Mesothelial cell of epicardium (in vitro differentiated cells): ENCODE measurements around the gene ERP29. TPM values are rescaled to one million over a fixed set of nuclear protein-coding genes. Genes with fewer than 3 reads are reported as not detected.

ENCODE experiments used
- DNase-seq, 2 experiments: peaks; one replicate each; pipeline ENCODE4 v3.0.0; 2021; ENCODE audit warnings: low spot score in 2 of 2; ENCODE audit not compliant: unreplicated experiment in 2 of 2
- H3K27ac Mint-ChIP-seq: 2 replicates; pipeline ENCODE4 v1.8.0; 2021; ENCODE audit warnings: mixed read lengths
- H3K27me3 Mint-ChIP-seq: 2 replicates; pipeline ENCODE4 v1.8.0; 2021; ENCODE audit warnings: low read depth, mixed read lengths
- H3K36me3 Mint-ChIP-seq: 2 replicates; pipeline ENCODE4 v1.8.0; 2021; ENCODE audit warnings: mixed read lengths
- H3K4me1 Mint-ChIP-seq: 2 replicates; pipeline ENCODE4 v1.8.0; 2021; ENCODE audit warnings: mixed read lengths
- H3K4me3 Mint-ChIP-seq: 2 replicates; pipeline ENCODE4 v1.8.0; 2021; ENCODE audit warnings: mild to moderate bottlenecking, moderate library complexity, mixed read lengths
- H3K9me3 Mint-ChIP-seq: 2 replicates; pipeline ENCODE4 v1.8.0; 2021; ENCODE audit warnings: mixed read lengths
- CTCF ChIP-seq: fragments of 200-600 bp; sonication (generic); IDR thresholded peaks from one replicate; pipeline ENCODE4 v1.5.0; 2021; ENCODE audit warnings: antibody characterized with exemption; ENCODE audit not compliant: unreplicated experiment
- total RNA-seq: library from RNA; stranded (reverse); gene quantifications from 3 replicates; pipeline ENCODE4 v1.2.1, GENCODE V29; 2021

The ERP29 gene
- total RNA-seq, 1 donor from 2014 or later = 97.5 TPM

DNA sequence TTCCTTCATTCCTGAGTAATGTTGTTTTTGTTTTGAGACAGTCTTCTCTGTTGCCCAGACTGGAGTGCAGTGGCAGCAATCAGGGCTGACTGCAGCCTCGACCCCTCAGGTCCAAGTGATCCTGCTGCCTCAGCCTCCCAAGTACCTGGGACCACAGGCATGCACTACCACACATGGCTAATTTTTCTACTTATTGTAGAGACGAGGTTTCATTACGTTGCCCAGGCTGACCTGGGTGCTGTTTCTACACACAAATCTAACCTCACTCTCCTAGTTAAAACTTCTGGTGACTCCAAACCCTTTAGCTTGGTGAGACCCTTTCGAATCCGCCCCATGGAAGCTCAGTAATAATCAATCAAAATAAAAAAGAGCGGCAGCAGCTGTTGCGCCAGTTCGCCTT, 1.5 kb upstream of the ERP29 start:
- Mint-ChIP-seq H3K27ac (peak overlapping the region; percentile 99), H3K27me3 (no peaks in the 10 kb centered on the region), H3K9me3 (peaks cover 6% of the 10 kb centered on the region), H3K4me3 (peak overlapping the region; percentile 86), H3K36me3 (peaks cover 10% of the 10 kb centered on the region), H3K4me1 (peaks cover 36% of the 10 kb centered on the region)
- no peak for TF ChIP-seq CTCF
- no peak for DNase-seq

DNA sequence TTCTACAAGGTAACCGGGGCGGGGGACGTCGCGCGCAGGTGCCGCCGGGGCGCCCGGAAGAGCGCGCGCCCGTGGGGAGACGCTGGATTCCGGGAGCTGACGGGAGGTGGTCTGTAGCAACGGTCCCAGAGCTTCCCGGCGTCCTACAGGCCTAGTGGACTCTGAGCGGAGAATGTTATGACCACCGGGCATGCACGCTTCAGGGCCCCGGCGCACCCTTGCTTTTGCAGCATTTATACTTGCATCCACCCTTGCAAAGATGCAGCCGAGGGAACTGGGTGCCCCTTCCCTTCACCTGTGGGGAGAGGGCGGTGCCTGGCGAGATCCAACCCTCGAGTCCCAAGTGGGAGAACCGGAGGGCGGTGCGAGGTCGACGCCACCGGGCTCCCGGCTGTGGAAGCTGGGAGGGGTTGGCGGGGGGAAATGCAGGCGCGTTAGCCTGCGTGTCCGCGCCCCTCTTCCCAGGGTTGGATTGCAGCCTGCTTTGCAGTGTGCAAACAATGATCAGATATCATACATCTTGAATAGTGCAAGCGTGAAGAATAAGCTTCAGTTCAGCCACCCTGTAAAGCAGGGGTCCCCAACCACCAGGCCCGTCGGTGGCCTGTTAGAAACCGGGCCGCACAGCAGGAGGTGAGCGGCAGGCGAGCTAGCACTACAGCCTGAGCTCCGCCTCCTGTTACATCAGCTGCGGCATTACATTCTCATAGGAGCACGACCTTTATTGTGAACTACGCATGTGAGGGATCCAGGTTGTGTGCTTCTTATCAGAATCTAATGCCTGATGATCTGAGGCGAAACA, 576 bp downstream of the ERP29 start:
- peak overlapping the region; percentile 86 for H3K4me3 Mint-ChIP-seq
- peak; percentile 37 for TF ChIP-seq CTCF
- peaks cover 35% of the 10 kb centered on the region for H3K4me1 Mint-ChIP-seq
- H3K27ac Mint-ChIP-seq = peak overlapping the region; percentile 94
- H3K9me3 Mint-ChIP-seq = peaks cover 6% of the 10 kb centered on the region
- DNase-seq = peak; percentile 27 to 55
- H3K36me3 Mint-ChIP-seq = peaks cover 12% of the 10 kb centered on the region
- H3K27me3 Mint-ChIP-seq = no peaks in the 10 kb centered on the region

DNA sequence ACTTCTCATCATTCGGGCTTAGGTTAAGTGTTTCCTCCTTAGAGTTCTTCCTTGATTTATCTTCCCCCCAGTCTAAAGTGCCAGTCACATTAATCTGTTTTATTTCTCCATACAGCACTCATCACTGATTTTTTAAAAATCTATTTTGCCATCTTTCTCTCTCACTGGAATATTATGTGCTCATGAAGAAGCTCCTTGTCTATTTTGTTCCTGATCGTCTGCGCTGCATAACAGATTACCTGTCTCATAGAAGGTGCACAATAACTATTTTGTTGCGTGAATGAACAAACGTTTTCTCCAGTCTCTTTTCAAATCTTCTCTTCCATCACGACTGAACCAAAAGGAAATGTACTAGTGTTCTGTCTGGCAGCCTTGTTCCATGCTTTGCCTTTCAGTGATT, 2.7 kb downstream of the ERP29 start:
- DNase-seq = no peak
- TF ChIP-seq CTCF = no peak
- Mint-ChIP-seq H3K36me3 (peaks cover 12% of the 10 kb centered on the region), H3K4me3 (peak overlapping the region; percentile 33), H3K9me3 (peaks cover 6% of the 10 kb centered on the region), H3K27me3 (no peaks in the 10 kb centered on the region), H3K27ac (no peak overlapping the region), H3K4me1 (peaks cover 35% of the 10 kb centered on the region)

GRCh38 chr12:112017041-112017440, 3.8 kb downstream of the ERP29 start:
- H3K9me3 Mint-ChIP-seq = peaks cover 6% of the 10 kb centered on the region
- H3K4me3 Mint-ChIP-seq = no peak overlapping the region
- H3K27ac Mint-ChIP-seq = peak overlapping the region; percentile 75
- peaks cover 24% of the 10 kb centered on the region for H3K4me1 Mint-ChIP-seq
- no peak for TF ChIP-seq CTCF
- peaks cover 12% of the 10 kb centered on the region for H3K36me3 Mint-ChIP-seq
- no peaks in the 10 kb centered on the region for H3K27me3 Mint-ChIP-seq
- no peak for DNase-seq

GRCh38 chr12:112018571-112019237, 5.5 kb downstream of the ERP29 start:
- no peak for TF ChIP-seq CTCF
- Mint-ChIP-seq H3K27ac (no peak overlapping the region), H3K36me3 (peaks cover 14% of the 10 kb centered on the region), H3K9me3 (peaks cover 6% of the 10 kb centered on the region), H3K4me3 (no peak overlapping the region), H3K4me1 (peaks cover 18% of the 10 kb centered on the region), H3K27me3 (no peaks in the 10 kb centered on the region)
- DNase-seq = no peak
